ENCODE measurements around the gene CFAP45. TPM values are rescaled to one million over a fixed set of nuclear protein-coding genes. Genes with fewer than 3 reads are reported as not detected.
A peak's percentile ranks its signal among the peaks of the same experiment; 100 is the strongest.

Gene CFAP45
- total RNA-seq, 1 experiment from 2014 or later, result 0.40 TPM

DNA sequence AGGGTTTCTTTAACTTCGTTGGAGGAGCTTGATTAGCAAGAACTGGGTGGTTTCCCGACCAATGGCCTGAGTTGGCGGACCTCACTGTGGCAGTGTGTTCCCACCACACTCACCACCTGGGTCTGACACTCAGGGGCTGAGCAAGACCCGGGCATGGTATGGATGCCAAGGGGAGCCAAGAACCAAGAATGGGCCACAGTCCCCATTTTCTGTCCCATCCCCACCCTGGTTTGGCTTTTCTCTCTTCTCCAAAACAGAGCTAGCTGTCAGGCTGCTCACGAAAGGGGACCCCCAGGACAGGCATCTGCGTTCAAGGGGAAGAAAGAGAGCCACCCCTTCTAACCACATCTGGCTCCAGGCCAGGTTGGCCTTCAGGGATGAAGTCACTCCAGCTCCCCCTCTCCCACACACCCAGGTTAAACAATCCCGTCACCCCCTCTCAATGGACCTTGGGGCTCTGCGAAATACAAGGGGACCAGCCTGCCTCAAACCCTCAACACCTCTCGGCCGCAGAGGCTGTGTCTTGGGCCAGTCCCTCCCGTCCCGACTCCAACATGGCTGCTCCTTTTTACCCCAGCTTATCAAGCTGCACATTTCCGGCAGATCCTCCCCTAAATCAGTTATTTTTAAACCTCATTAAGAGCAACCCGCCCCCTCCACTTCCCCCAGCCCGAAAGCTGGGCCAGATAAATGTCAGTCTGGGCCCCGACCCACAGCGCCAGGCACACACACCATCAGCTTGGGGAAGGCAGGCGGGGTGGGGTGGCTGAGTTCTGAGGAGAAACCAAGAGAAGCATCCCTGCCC, 21.9 kb upstream of the CFAP45 start:
- peak overlapping the region; percentile 99 for H3K27ac Mint-ChIP-seq (ENCODE audit: low read depth, unreplicated experiment)
- intact Hi-C loops (cut with micrococcal nuclease), result loop anchor here (5.0 kb wide), 1 partner anchor 330 kb away; no protein-coding TSS in a partner anchor
- peaks cover 63% of the 10 kb centered on the region for H3K36me3 Mint-ChIP-seq (ENCODE audit: insufficient read depth, unreplicated experiment)
- H3K27me3 Mint-ChIP-seq (ENCODE audit: insufficient read depth, unreplicated experiment), result no peaks in the 10 kb centered on the region
- TF ChIP-seq, protein P1, sequence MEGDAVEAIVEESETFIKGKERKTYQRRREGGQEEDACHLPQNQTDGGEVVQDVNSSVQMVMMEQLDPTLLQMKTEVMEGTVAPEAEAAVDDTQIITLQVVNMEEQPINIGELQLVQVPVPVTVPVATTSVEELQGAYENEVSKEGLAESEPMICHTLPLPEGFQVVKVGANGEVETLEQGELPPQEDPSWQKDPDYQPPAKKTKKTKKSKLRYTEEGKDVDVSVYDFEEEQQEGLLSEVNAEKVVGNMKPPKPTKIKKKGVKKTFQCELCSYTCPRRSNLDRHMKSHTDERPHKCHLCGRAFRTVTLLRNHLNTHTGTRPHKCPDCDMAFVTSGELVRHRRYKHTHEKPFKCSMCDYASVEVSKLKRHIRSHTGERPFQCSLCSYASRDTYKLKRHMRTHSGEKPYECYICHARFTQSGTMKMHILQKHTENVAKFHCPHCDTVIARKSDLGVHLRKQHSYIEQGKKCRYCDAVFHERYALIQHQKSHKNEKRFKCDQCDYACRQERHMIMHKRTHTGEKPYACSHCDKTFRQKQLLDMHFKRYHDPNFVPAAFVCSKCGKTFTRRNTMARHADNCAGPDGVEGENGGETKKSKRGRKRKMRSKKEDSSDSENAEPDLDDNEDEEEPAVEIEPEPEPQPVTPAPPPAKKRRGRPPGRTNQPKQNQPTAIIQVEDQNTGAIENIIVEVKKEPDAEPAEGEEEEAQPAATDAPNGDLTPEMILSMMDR (IDR thresholded peaks at IDR 0.05; ENCODE audit: unreplicated experiment), result no peak
- BruUV-seq (replicated peaks), result no TSS peak
- peak overlapping the region; percentile 81 for H3K4me3 Mint-ChIP-seq (ENCODE audit: unreplicated experiment)
- H3K9me3 Mint-ChIP-seq (ENCODE audit: unreplicated experiment), result no peaks in the 10 kb centered on the region
- CTCF ChIA-PET, result interaction anchor here (0.6 to 52.4 kb wide), 15 partner anchors 16 to 760 kb away, joined by 3 to 1675 read pairs (median 3); no protein-coding TSS in a partner anchor
- peaks cover 64% of the 10 kb centered on the region for H3K4me1 Mint-ChIP-seq (ENCODE audit: insufficient read depth, unreplicated experiment)
- POLR2A ChIA-PET, result interaction anchor here (0.6 to 1.2 kb wide), 6 partner anchors 17 to 761 kb away, joined by 3 to 4 read pairs (median 3); no protein-coding TSS in a partner anchor
- no peak for DNase-seq (ENCODE audit: unreplicated experiment)

DNA sequence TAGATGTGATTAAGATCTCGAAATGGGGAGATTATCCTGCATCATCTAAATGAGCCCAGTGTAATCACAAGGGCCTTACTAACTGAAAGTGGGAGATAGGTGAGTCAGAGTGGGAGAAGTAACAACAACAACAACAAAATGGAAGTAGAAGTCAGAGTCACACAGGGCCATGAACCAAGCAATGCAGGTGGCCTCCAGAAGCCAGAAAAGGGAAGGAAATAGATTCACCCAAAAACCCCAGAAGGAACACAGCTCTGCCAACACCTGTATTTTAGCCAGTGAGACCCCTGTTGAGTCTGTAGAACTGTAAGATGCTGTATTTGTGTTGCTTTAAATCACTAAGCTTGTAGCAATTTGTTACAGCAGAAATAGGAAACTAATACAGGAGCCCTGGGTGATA, 21.3 kb upstream of the CFAP45 start:
- POLR2A ChIA-PET, result interaction anchor here (0.6 to 1.0 kb wide), 4 partner anchors 26 to 760 kb away, joined by 3 to 4 read pairs (median 3); no protein-coding TSS in a partner anchor
- CTCF ChIA-PET, result interaction anchor here (0.6 to 52.4 kb wide), 9 partner anchors 16 to 708 kb away, joined by 3 to 1675 read pairs (median 3); no protein-coding TSS in a partner anchor
- Mint-ChIP-seq H3K36me3 (ENCODE audit: insufficient read depth, unreplicated experiment) (peaks cover 70% of the 10 kb centered on the region), H3K27ac (ENCODE audit: low read depth, unreplicated experiment) (peak overlapping the region; percentile 99), H3K4me1 (ENCODE audit: insufficient read depth, unreplicated experiment) (peaks cover 66% of the 10 kb centered on the region), H3K27me3 (ENCODE audit: insufficient read depth, unreplicated experiment) (no peaks in the 10 kb centered on the region), H3K4me3 (ENCODE audit: unreplicated experiment) (no peak overlapping the region), H3K9me3 (ENCODE audit: unreplicated experiment) (no peaks in the 10 kb centered on the region)
- TF ChIP-seq, protein P1 (IDR thresholded peaks at IDR 0.05; ENCODE audit: unreplicated experiment), result no peak
- BruUV-seq (replicated peaks), result no TSS peak
- intact Hi-C loops (cut with micrococcal nuclease), result loop anchor here (5.0 kb wide), 1 partner anchor 331 kb away; no protein-coding TSS in a partner anchor
- no peak for DNase-seq (ENCODE audit: unreplicated experiment)

DNA sequence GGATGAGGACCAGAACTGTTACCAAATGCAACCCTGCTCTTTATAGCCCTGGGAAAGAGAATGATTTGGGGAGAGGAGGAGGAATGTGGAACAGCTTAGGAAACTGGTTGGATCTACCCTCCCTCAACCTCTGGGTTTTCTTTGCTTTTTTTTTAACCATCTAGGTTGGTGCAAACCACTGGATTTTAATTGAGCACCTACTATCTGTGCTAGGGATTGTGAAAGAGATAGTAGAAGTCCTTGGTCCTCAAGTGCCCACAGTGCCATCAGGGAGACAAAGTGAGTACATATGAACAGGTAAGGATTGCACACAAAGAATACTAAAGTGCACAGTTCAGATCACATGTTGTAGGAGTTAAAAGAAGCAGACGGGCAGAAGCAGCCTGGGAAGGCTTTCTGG, 20.7 kb upstream of the CFAP45 start:
- Mint-ChIP-seq H3K9me3 (ENCODE audit: unreplicated experiment) (no peaks in the 10 kb centered on the region), H3K27me3 (ENCODE audit: insufficient read depth, unreplicated experiment) (no peaks in the 10 kb centered on the region), H3K4me3 (ENCODE audit: unreplicated experiment) (no peak overlapping the region), H3K4me1 (ENCODE audit: insufficient read depth, unreplicated experiment) (peaks cover 67% of the 10 kb centered on the region), H3K27ac (ENCODE audit: low read depth, unreplicated experiment) (peak overlapping the region; percentile 99), H3K36me3 (ENCODE audit: insufficient read depth, unreplicated experiment) (peaks cover 74% of the 10 kb centered on the region)
- no TSS peak for BruUV-seq (replicated peaks)
- DNase-seq (ENCODE audit: unreplicated experiment), result no peak
- POLR2A ChIA-PET, result interaction anchor here (1.0 kb wide), 1 partner anchor 110 kb away, joined by 3 read pairs; no protein-coding TSS in a partner anchor
- CTCF ChIA-PET, result interaction anchor here (0.7 to 52.4 kb wide), 6 partner anchors 8 to 708 kb away, joined by 3 to 1675 read pairs (median 8); no protein-coding TSS in a partner anchor
- TF ChIP-seq, protein P1 (IDR thresholded peaks at IDR 0.05; ENCODE audit: unreplicated experiment), result no peak
- intact Hi-C loops (cut with micrococcal nuclease), result loop anchor here (5.0 kb wide), 1 partner anchor 332 kb away; no protein-coding TSS in a partner anchor

DNA sequence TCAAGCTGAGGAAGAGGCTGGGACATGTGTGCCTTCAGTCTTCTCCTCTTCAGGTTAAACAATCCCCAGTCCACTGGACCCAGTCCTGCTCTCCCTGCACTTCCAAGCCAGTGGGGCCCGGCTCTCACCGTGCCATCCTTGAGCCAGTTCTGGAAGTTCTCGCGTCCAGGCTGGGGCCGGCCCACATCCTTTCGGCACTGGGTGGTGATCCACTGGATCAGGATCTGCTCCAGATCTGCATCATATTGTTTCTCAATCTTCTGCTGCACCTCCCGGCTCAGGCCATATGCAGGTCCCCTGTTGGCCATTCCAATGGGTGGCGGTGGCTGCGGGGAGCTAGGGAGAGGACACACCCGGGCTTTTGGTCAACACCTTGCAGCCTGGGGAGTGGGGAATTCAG, 20.2 kb upstream of the CFAP45 start:
- DNase-seq (ENCODE audit: unreplicated experiment), result no peak
- H3K27ac Mint-ChIP-seq (ENCODE audit: low read depth, unreplicated experiment), result no peak overlapping the region
- no peaks in the 10 kb centered on the region for H3K27me3 Mint-ChIP-seq (ENCODE audit: insufficient read depth, unreplicated experiment)
- ChIA-PET POLR2A (no interaction called here), CTCF (interaction anchor here (0.7 to 52.4 kb wide), 4 partner anchors 9 to 85 kb away, joined by 3 to 1675 read pairs (median 55); no protein-coding TSS in a partner anchor)
- BruUV-seq (replicated peaks), result no TSS peak
- TF ChIP-seq, protein P1 (IDR thresholded peaks at IDR 0.05; ENCODE audit: unreplicated experiment), result no peak
- intact Hi-C loops (cut with micrococcal nuclease), result loop anchor here (5.0 kb wide), 1 partner anchor 332 kb away; no protein-coding TSS in a partner anchor
- H3K36me3 Mint-ChIP-seq (ENCODE audit: insufficient read depth, unreplicated experiment), result peaks cover 70% of the 10 kb centered on the region
- peaks cover 67% of the 10 kb centered on the region for H3K4me1 Mint-ChIP-seq (ENCODE audit: insufficient read depth, unreplicated experiment)
- no peak overlapping the region for H3K4me3 Mint-ChIP-seq (ENCODE audit: unreplicated experiment)
- H3K9me3 Mint-ChIP-seq (ENCODE audit: unreplicated experiment), result no peaks in the 10 kb centered on the region

All from MCF 10A (cell line).